Measurements from ENCODE around the gene ACAT1.

- no peak for TF ChIP-seq CTCF (IDR thresholded peaks at IDR 0.05; ENCODE audit: control extremely low read depth in 1 of 3, insufficient read depth in 1 of 3, low read depth in 1 of 3, low read length in 3 of 3)
- no peak for TF ChIP-seq RAD21 (IDR thresholded peaks at IDR 0.05 in 1 of 2, conservative IDR thresholded peaks at IDR 0.05 in 1 of 2; ENCODE audit: low read depth in 2 of 2, low read length in 2 of 2)
Observed at GRCh38 chr11:108137212-108137611, 15.8 kb downstream of the ACAT1 start.

All from H1 (cell line).